ENCODE measurements around the gene DEXI. TPM values are rescaled to one million over a fixed set of nuclear protein-coding genes. Genes with fewer than 3 reads are reported as not detected.
A peak's percentile ranks its signal among the peaks of the same experiment; 100 is the strongest.

Gene DEXI
- total RNA-seq, 4 donors from 2014 or later = 66.5 to 89.2 (median 74.6) TPM

GRCh38 chr16:10923650-10924214 lies 18.5 kb downstream of the DEXI start:
- peaks cover 7 to 16% of the 10 kb centered on the region in 2 donors for H3K36me3 ChIP-seq
- peaks cover 16 to 40% of the 10 kb centered on the region in 2 donors for H3K4me1 ChIP-seq

GRCh38 chr16:10923146-10923649 lies 19.1 kb downstream of the DEXI start:
- H3K36me3 ChIP-seq = peaks cover 7 to 16% of the 10 kb centered on the region in 2 donors
- TF ChIP-seq POLR2A (IDR thresholded peaks at IDR 0.05) (no peak), CTCF (IDR thresholded peaks at IDR 0.05) (no peak)
- H3K4me3 ChIP-seq (replicated peaks in 1 of 3) = no peak overlapping the region
- intact Hi-C loops (cut with DNase I) = no loop called here
- H3K9me3 ChIP-seq = no peaks in the 10 kb centered on the region
- no peaks in the 10 kb centered on the region for H3K27me3 ChIP-seq
- no peak for DNase-seq
- H3K4me1 ChIP-seq = peaks cover 16 to 46% of the 10 kb centered on the region in 2 donors
- WGBS, 2 donors = 85 to 91% methylated on average over 7 to 8 of the region's 10 CpGs
- peak overlapping the region in 2 of 3 donors; percentile 46 to 68 for H3K27ac ChIP-seq

More at GRCh38 chr16:10923650-10924214, 18.5 kb downstream of the DEXI start:
- intact Hi-C loops (cut with DNase I) = no loop called here
- H3K4me3 ChIP-seq (replicated peaks in 1 of 3) = no peak overlapping the region
- no peaks in the 10 kb centered on the region for H3K27me3 ChIP-seq
- no peaks in the 10 kb centered on the region for H3K9me3 ChIP-seq
- TF ChIP-seq CTCF (IDR thresholded peaks at IDR 0.05) (no peak), POLR2A (IDR thresholded peaks at IDR 0.05) (no peak)
- WGBS, 2 donors = 43 to 64% methylated on average over 12 to 13 of the region's 14 CpGs
- peak; percentile 68 to 84 for DNase-seq
- peak overlapping the region in 2 of 3 donors; percentile 7 to 46 for H3K27ac ChIP-seq

- peaks cover 2 to 12% of the 10 kb centered on the region in 2 donors for H3K36me3 ChIP-seq
- H3K27ac ChIP-seq = peak overlapping the region; percentile 34 to 74 (median 68)
- H3K9me3 ChIP-seq = no peaks in the 10 kb centered on the region
- peak; percentile 92 to 93 for DNase-seq
- no peaks in the 10 kb centered on the region for H3K27me3 ChIP-seq
- H3K4me3 ChIP-seq (replicated peaks in 1 of 3) = no peak overlapping the region
- TF ChIP-seq CTCF (IDR thresholded peaks at IDR 0.05) (no peak), POLR2A (IDR thresholded peaks at IDR 0.05) (no peak)
- WGBS, 2 donors = 44 to 78% methylated on average over 7 to 12 of the region's 14 CpGs
- H3K4me1 ChIP-seq = peaks cover 16 to 46% of the 10 kb centered on the region in 2 donors
- intact Hi-C loops (cut with DNase I) = no loop called here
Observed at GRCh38 chr16:10922328-10923145, 19.7 kb downstream of the DEXI start.

- WGBS, 2 donors = 63 to 84% methylated on average over 7 to 10 of the region's 10 CpGs
- Histone ChIP-seq H3K4me3 (replicated peaks in 1 of 3) (no peak overlapping the region), H3K9me3 (no peaks in the 10 kb centered on the region), H3K27me3 (no peaks in the 10 kb centered on the region), H3K4me1 (peaks cover 16 to 46% of the 10 kb centered on the region in 2 donors), H3K36me3 (peaks cover 0 to 7% of the 10 kb centered on the region in 2 donors), H3K27ac (peak overlapping the region; percentile 34 to 74 (median 68))
- intact Hi-C loops (cut with DNase I) = no loop called here
- no peak for TF ChIP-seq POLR2A (IDR thresholded peaks at IDR 0.05)
- no peak for TF ChIP-seq CTCF (IDR thresholded peaks at IDR 0.05)
- no peak for DNase-seq
Observed at GRCh38 chr16:10921536-10922327, 20.5 kb downstream of the DEXI start.

All from thyroid gland (tissue), 4 donors.